ENCODE results near the gene OTOP2. TPM values are rescaled to one million over a fixed set of nuclear protein-coding genes. Genes with fewer than 3 reads are reported as not detected.

OTOP2 gene
- total RNA-seq, 1 donor from 2014 or later = not detected

DNA sequence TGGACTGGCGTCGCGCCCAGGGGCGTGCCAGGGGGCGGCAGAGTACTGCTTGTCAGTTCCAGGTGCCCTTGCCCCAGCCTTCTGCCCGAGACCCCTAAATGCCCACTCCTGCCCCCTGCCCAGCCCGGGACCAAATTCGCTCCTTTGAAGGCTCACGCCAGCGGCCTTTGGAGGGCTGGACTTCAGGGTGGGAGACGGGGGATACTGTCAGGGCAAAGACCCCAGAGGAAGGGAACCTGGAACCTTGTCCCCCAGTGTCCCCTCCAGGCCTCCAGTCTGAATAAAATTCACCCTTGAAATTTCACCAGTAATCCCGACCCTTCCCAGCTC is 12.4 kb downstream of the OTOP2 start:
- H3K9me3 ChIP-seq = no peaks in the 10 kb centered on the region
- no peaks in the 10 kb centered on the region for H3K27me3 ChIP-seq
- H3K4me1 ChIP-seq = peaks cover 14% of the 10 kb centered on the region
- H3K36me3 ChIP-seq = no peaks in the 10 kb centered on the region
- H3K27ac ChIP-seq = no peak overlapping the region
- DNase-seq (ENCODE audit: extremely low spot score in 2 of 2) = no peak
- TF ChIP-seq POLR2A (IDR thresholded peaks at IDR 0.05) (no peak), POLR2AphosphoS5 (IDR thresholded peaks at IDR 0.05; ENCODE audit: insufficient read depth in 1 of 2, low read depth in 1 of 2) (no peak)
- TF ChIP-seq, protein P1, sequence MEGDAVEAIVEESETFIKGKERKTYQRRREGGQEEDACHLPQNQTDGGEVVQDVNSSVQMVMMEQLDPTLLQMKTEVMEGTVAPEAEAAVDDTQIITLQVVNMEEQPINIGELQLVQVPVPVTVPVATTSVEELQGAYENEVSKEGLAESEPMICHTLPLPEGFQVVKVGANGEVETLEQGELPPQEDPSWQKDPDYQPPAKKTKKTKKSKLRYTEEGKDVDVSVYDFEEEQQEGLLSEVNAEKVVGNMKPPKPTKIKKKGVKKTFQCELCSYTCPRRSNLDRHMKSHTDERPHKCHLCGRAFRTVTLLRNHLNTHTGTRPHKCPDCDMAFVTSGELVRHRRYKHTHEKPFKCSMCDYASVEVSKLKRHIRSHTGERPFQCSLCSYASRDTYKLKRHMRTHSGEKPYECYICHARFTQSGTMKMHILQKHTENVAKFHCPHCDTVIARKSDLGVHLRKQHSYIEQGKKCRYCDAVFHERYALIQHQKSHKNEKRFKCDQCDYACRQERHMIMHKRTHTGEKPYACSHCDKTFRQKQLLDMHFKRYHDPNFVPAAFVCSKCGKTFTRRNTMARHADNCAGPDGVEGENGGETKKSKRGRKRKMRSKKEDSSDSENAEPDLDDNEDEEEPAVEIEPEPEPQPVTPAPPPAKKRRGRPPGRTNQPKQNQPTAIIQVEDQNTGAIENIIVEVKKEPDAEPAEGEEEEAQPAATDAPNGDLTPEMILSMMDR (IDR thresholded peaks at IDR 0.05) = no peak
- intact Hi-C loops (cut with DNase I) = no loop called here
- no peak overlapping the region for H3K4me3 ChIP-seq

DNA sequence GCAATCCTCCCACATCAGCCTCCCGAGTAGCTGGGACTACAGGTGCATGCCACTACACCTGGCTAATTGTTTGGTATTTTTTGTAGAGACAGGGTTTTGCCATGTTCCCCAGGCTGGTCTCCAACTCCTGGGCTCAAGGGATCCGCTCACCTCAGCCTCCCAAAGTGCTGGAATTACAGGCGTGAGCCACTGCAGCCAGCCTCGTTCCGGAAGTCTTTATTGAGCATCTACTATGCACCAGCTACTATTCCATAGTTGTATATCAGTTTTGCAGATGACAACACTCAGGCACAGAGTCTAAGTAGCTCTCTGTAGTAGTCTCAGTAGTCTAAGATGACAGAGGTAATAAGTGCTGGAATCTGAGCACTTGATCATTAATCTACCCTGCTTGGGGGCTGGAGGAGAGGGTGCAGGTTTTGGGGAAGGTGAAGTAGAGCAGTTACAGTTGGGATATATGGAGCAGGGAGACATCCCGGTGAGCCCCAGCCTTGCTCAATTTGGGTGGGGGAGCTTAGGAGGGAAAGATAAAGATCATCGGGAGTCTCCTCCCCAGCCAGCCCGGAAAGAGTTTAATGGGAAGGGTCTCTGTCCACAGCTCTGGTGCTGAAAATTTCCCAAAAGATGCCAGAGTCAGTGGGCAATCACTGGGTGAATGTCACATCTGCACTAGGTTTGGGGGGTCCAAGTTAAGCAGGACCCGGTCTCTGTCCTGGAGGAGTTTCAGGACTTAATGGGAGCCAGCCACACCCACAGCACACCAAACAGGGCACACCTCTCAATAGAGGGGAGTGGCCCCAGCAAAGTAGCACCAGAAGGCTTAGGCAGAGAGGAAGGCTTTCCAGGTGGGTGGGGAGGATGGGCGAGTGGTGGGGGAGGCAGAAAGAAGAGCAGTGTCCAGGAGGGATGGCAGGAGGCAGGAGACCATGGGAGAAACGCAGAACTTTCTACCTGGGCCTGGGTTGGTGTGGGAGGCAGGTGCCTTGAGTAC is 13.3 kb downstream of the OTOP2 start:
- Histone ChIP-seq H3K4me3 (no peak overlapping the region), H3K27me3 (no peaks in the 10 kb centered on the region), H3K27ac (no peak overlapping the region), H3K36me3 (no peaks in the 10 kb centered on the region), H3K4me1 (peaks cover 14% of the 10 kb centered on the region), H3K9me3 (no peaks in the 10 kb centered on the region)
- DNase-seq (ENCODE audit: extremely low spot score in 2 of 2) = no peak
- TF ChIP-seq, protein P1 (IDR thresholded peaks at IDR 0.05) = no peak
- no peak for TF ChIP-seq POLR2A (IDR thresholded peaks at IDR 0.05)
- no peak for TF ChIP-seq POLR2AphosphoS5 (IDR thresholded peaks at IDR 0.05; ENCODE audit: insufficient read depth in 1 of 2, low read depth in 1 of 2)
- intact Hi-C loops (cut with DNase I) = no loop called here

DNA sequence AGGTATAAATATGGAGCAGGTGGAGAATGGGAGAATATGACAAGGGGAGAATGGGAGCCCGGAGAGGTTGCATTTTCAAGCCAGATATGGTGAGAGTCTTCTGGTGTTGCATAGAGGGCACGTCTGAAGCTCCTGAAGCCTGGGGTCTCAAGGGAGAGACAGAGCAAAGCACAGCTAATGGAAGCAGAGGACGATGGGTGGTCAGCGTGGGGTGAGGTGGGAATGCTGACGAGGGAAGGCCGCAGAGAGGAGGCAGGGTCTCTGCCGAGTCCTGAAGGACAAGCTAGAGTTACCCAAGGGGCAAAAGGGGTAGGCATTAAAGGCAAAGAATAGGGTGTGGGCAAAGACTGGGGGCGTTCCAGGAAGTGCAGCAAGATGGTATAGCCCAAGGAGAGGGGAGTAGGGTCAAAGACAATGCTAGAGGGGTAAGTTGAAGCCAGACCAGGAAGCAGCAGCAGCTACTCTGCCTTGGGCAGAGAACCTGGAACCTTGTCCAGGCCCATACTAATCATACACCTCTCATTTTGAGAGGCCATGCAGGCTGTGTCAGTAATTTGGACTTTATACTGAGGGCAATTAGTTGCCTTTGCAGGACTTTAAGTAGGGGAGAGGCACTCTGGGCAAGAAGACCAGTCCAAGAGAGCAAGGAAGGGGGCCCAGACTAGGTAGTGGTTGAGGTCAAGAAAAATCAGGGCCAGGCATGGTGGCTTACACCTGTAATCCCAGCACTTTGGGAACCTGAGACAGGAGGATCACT is 14.3 kb downstream of the OTOP2 start:
- Histone ChIP-seq H3K4me3 (no peak overlapping the region), H3K27me3 (no peaks in the 10 kb centered on the region), H3K36me3 (no peaks in the 10 kb centered on the region), H3K4me1 (peaks cover 14% of the 10 kb centered on the region), H3K27ac (no peak overlapping the region), H3K9me3 (no peaks in the 10 kb centered on the region)
- TF ChIP-seq, protein P1 (IDR thresholded peaks at IDR 0.05) = no peak
- TF ChIP-seq POLR2A (IDR thresholded peaks at IDR 0.05) (no peak), POLR2AphosphoS5 (IDR thresholded peaks at IDR 0.05; ENCODE audit: insufficient read depth in 1 of 2, low read depth in 1 of 2) (no peak)
- no peak for DNase-seq (ENCODE audit: extremely low spot score in 2 of 2)
- intact Hi-C loops (cut with DNase I) = no loop called here

DNA sequence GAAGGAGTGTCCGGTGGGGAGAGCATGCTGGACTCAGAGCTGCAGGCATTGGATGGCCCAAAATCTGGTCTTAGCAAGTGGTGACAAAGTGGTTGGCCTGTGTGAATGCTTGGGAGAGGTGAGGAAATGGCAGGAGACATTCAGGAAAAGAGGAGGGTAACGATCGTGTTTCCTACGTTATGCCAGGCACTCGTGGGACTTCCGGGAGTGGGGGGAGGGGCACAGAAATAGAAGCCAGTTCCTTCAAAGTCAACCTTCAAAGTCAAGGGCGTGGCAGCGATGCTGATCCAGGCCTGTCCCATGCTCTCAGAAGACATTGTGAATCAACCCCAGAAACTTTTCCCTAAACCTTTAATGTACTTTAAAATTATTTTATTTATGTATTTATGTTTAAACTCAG is 15.5 kb downstream of the OTOP2 start:
- no peaks in the 10 kb centered on the region for H3K9me3 ChIP-seq
- H3K27me3 ChIP-seq = no peaks in the 10 kb centered on the region
- no peak for DNase-seq (ENCODE audit: extremely low spot score in 2 of 2)
- no peak overlapping the region for H3K4me3 ChIP-seq
- no peak overlapping the region for H3K27ac ChIP-seq
- peaks cover 14% of the 10 kb centered on the region for H3K4me1 ChIP-seq
- no peaks in the 10 kb centered on the region for H3K36me3 ChIP-seq
- TF ChIP-seq POLR2A (IDR thresholded peaks at IDR 0.05) = no peak
- TF ChIP-seq POLR2AphosphoS5 (IDR thresholded peaks at IDR 0.05; ENCODE audit: insufficient read depth in 1 of 2, low read depth in 1 of 2) = no peak
- TF ChIP-seq, protein P1 (IDR thresholded peaks at IDR 0.05) = no peak
- intact Hi-C loops (cut with DNase I) = no loop called here
